HG03575 (cell line): ENCODE measurements around the gene SIRT3.

Experiments used
- ATAC-seq: cut with Tn5 transposase; IDR thresholded peaks from one replicate; pipeline ENCODE4 v1.9.1; 2021; ENCODE audit not compliant: unreplicated experiment, insufficient number of reproducible peaks, low FRiP score; ENCODE audit errors: extremely low read depth

Gene SIRT3

DNA sequence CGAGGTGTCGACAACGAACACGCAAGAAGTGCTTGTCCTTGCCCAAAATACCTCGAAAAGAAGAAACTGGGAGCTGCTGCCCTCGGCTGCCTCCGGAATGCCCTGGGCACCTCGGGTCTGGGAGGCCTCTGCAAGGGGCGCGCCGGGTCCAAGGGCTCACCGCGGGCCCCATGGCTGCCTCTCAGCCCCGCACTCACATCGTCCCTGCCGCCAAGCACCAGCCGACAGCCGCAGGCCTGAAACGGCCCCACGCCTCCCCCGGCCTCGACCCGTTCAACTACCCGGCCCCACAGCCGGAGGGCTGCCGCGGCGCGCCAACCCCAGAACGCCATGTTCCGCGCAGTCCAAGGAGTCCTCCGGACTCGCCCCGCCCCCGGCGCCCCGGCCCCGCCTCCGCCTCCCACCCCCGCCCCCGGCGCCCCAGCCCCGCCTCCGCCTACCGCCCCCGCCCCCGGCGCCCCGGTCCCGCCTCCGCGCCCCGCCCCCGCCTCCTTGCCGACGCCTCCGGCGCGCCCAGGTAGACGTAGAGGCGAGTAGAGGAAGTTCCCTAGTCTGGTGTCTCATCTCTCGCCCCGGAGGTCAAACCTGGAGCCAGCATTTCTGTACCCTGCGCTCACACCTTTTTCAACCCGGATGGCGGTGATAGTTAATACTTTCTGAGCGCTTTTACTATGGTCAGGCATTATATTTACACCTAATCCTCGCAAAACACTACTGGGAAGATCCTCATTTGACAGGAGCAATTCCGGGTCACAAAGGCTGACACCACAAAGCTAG lies at the start of gene SIRT3:
Gene SIRT3, minus strand, starts transcription at position 346 of the 777 bp plus-strand sequence. Its CDS starts 14 bp downstream, at position 332.
- no peak for ATAC-seq

DNA sequence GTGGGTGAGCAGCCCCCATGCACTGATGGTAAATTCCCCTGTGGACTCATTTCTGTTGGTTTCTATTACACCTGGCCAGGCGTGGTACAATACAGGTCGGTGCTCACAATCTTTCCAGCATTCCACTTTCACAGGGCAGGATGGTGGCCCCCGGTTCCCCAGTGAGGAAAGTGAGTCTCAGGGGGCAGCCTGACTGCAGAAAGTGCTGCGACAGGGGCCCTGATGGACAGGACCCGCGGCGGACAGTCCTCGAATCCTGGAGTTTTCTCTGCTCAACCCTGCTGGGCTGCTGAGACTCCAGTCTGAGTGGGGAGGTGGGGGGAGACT lies 49.7 kb upstream of the SIRT3 start:
- no peak for ATAC-seq

DNA sequence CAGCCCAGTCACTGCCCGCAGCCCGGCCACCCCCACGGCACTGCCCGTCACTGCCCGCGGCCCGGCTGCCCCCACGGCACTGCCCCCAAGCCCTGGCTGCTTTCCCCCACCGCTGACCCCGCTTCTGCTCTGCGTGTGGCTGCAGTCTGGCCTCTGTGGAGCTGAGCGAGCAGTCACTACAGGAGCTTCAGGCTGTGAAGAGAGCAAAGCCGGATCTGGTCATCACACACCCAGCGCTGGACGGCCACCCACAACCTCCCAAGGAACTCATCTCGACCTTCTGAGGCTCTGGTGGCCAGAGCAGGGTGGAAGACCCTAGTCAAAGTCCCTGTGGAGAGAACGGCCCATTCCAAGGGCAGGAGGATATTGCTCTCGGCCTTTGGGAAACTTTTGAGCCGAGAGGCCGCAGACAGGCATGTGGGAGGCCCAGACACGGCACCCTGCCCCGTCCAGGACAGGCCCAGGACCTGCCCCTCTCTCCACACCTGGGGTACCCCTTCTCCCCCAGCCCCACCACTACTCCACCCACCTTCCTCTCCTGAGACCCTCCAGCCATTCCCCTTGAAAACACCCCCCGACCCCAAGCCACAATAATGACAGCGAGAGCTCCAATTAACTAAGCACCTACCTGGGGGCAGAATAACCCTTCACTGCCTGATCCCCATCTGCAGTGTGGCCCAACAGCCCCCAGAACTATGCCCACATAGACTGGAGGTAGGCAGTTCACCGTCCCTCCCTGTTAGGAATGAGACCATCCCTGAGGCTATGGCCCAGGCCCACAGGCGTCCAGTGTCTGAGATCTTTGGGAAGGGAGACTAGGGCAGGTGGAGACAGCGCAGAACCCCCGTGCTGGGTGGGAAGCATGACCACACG lies 49.1 kb upstream of the SIRT3 start:
- ATAC-seq = no peak

DNA sequence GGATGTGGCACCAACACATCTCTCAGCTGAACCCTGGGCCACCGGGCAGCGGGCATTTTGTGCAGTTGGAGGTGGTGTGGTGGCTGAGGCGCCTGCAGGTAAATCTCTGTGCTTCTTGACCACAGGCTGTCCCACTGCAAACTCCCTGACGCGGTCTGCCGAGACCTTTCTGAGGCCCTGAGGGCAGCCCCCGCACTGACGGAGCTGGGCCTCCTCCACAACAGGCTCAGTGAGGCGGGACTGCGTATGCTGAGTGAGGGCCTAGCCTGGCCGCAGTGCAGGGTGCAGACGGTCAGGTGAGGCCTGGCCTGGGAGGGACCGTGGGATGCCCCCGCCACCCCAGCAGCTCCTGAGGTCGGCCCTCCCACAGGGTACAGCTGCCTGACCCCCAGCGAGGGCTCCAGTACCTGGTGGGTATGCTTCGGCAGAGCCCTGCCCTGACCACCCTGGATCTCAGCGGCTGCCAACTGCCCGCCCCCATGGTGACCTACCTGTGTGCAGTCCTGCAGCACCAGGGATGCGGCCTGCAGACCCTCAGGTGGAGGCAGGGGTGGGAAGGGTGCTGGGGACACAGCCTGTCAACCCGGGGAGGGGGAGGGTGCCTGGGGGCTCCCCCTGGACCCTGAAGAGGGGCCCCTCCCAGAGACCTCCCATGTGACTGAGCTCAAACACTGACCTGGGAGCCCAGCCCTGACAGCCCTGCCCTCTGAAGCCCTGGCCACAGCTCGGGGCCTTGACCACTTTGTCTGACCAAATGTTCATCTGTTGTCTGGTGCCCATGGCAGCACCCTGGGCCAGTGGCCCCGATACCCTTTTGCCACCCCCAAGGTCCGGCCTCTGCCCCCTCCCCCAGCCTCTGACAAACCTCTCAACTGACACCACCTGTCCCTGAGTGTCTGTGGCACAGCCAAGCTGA lies 48.2 kb upstream of the SIRT3 start:
- no peak for ATAC-seq

DNA sequence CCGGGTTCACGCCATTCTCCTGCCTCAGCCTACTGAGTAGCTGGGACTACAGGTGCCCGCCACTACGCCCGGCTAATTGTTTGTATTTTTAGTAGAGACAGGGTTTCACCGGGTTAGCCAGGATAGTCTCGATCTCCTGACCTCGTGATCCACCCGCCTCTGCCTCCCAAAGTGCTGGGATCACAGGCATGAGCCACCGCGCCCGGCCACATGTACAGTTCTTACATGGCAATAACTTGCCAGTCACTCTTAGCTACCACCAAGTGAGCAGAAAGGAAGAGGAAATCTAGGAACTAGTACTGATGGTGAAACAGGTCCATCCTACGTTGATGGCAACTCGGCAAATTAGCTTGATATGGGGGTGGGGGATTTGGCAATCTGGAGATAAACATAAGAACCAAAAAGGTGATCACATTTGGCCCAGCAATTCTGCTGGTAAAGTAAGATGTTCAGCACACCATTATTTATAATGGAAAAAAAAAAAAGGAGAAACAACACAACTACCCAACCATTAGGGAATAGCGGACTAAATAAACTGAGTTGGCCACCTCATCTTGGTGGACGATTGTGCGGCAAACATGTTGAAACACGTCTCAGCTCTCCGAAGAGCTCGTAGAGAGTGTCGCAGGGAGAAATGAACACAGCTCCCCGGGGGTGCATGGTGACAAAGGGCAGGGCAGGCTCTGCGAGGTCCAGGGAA lies 47.4 kb upstream of the SIRT3 start:
- no peak for ATAC-seq

DNA sequence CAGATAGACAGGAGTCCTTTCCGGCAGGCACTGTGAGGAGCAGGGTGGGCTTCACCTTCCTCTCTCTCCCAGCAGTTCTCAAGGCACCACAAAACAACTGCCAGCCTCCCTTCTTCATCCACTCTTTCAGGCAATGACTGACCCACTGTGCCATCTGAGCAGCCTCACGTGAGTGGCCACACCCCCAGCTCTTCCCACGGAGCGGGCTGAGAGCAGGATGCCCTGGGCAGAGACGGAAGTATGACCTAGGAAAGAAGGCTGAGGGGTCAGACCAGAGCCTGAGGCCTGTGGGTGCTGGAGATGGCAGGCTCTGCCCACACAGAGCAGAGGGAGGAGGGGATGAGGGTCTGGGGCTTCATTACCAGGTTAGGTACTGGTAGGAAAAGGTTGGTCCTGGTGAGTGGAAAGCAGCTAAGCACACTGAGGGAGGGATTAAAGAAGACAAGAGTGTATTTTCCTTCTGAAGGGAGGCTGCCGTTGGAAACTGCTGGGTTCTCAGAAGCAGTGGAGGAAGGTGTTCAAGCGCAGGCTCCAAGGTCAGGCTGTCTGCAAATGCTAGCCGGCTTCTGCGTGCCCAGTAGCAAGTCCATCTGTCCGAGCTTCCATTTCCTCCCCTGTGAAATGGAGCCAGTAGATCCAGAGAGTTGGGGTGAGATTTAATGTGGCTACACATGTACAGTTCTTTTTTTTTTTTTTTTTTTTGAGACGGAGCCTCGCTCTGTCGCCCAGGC lies 46.7 kb upstream of the SIRT3 start:
- ATAC-seq = no peak

DNA sequence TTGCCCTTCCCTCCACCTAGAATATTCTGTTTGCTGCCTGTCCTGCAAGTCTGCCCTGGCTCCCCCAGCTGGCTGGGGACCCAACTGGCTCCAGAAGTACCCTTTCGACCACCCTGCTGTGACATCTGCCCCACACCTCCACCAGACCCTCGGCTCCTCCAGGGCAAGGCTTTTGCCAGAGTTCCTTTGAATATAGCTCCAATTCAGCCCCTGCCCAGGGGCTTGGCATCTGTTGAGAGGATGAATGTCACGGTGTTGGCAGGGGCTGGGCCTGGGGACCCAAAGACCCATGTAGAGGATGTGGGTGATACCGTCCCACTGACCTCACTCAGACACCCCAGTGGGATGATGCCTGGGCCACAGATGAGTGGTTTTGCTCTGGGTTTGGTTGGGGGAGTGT lies 46.0 kb upstream of the SIRT3 start:
- no peak for ATAC-seq

DNA sequence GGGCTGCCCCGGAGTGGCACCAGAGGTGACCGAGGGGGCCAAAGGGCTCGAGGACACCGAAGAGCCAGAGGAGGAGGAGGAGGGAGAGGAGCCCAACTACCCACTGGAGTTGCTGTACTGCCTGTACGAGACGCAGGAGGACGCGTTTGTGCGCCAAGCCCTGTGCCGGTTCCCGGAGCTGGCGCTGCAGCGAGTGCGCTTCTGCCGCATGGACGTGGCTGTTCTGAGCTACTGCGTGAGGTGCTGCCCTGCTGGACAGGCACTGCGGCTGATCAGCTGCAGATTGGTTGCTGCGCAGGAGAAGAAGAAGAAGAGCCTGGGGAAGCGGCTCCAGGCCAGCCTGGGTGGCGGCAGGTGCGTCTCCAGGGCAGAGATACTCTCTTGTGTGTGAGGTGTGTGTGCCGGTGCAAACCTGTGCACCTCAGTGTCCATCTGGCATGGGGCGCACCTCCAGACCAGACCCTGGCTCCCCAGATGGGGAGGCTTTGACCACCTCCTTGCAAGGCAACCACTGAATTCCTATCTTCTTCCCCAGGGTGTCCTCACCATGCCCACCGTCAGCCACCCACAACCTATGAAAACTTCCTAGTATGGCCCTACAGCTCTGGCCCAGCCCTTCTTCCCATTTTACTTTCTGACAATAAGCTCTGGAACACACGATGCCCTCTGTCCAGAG lies 45.5 kb upstream of the SIRT3 start:
- ATAC-seq = no peak

DNA sequence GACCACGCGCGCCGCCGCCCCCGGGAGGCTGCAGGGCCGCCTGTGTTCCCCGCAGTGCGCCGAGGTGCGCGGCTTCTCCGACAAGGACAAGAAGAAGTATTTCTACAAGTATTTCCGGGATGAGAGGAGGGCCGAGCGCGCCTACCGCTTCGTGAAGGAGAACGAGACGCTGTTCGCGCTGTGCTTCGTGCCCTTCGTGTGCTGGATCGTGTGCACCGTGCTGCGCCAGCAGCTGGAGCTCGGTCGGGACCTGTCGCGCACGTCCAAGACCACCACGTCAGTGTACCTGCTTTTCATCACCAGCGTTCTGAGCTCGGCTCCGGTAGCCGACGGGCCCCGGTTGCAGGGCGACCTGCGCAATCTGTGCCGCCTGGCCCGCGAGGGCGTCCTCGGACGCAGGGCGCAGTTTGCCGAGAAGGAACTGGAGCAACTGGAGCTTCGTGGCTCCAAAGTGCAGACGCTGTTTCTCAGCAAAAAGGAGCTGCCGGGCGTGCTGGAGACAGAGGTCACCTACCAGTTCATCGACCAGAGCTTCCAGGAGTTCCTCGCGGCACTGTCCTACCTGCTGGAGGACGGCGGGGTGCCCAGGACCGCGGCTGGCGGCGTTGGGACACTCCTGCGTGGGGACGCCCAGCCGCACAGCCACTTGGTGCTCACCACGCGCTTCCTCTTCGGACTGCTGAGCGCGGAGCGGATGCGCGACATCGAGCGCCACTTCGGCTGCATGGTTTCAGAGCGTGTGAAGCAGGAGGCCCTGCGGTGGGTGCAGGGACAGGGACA lies 44.8 kb upstream of the SIRT3 start:
- ATAC-seq = no peak

DNA sequence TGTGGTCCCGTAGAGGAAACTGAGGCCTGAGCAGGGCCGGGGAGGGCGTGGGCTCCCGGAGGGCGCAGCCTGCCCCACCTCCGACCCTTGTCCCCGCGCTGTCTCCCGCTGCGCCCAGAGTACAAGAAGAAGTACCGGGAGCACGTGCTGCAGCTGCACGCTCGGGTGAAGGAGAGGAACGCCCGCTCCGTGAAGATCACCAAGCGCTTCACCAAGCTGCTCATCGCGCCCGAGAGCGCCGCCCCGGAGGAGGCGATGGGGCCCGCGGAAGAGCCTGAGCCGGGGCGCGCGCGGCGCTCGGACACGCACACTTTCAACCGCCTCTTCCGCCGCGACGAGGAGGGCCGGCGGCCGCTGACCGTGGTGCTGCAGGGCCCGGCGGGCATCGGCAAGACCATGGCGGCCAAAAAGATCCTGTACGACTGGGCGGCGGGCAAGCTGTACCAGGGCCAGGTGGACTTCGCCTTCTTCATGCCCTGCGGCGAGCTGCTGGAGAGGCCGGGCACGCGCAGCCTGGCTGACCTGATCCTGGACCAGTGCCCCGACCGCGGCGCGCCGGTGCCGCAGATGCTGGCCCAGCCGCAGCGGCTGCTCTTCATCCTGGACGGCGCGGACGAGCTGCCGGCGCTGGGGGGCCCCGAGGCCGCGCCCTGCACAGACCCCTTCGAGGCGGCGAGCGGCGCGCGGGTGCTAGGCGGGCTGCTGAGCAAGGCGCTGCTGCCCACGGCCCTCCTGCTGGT lies 44.0 kb upstream of the SIRT3 start:
- no peak for ATAC-seq

DNA sequence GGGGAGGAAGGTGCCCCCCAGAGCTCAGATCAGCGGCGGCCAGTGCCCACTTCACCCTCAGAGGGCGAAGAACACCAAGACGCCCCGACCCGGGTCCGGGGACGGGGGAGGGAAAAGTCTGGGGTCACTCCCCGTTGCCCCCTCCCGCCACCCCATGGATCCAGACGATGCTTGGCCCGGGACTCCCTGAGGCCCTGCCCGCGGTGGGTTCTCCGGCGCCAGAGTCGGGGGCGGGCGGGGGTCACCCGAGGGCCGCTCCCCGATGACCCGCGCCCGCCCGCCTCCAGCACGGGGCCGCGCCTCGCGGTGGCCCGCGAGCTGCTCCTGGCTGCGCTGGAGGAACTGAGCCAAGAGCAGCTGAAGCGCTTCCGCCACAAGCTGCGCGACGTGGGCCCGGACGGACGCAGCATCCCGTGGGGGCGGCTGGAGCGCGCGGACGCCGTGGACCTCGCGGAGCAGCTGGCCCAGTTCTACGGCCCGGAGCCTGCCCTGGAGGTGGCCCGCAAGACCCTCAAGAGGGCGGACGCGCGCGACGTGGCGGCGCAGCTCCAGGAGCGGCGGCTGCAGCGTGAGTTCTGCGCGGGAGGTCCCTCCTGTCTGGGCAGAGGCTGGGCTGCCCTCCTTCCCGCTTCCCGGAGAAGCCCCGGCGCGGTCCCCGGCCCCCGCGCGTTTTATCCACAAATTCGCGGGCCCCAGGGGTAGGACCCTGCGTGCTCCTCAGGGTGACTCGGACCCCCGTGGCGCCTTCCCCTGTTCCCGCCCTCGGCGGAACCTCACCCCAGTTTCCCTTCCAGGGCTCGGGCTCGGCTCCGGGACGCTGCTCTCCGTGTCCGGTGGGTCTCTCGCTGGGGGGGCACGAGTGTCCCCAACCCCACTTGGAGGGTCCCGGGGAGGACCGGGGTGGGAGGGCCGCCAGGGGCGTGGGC lies 43.2 kb upstream of the SIRT3 start:
- ATAC-seq = no peak

DNA sequence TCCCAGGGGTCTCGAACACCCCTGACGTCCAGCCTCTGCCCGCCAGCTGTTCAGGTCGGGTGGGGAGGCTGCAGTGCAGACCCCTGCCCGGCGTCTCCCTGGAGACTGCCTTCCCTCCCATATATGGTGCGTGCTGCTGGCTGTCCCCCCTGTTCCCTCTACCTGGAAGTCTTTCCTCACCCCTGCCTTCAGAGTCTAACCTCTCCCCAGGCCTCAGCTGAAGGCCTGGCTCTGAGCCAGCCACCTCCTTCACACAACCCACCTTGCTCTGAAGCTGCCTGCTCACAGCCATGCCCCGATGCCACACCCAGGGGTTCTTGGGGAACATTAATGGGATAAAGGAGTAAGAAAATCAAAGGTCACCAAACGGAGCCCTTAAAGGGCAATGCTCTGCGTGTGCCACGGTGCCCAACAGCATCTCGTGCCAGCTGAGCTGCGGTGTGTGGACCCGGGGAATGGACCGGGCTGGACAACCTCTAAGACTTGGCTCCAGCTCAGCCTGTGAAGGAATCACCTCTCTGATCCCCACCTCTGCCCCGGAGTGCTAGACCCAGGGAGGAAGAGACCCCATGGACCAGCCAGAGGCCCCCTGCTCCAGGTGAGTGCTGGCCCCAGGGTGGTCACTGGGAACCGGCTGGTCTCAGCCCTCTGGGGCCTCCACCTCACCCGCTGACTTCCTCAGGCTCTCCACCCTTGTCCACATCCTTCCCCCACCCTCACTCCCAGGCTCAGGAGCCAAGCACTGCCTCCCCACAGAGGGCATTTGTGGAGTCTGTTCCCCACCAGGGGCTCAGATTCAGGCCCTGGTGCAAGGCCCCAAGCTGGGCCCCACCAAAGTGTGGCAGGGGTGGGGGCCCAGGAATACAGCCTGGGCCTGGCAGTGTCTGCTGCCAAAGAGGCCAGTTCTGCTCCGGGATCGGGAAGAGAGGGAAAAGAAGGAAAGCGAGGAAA lies 42.1 kb upstream of the SIRT3 start, which contains the start of gene NLRP6:
Gene NLRP6, plus strand, starts transcription at position 407 of the 951 bp plus-strand sequence. Its CDS starts 163 bp downstream, at position 570.
- no peak for ATAC-seq

DNA sequence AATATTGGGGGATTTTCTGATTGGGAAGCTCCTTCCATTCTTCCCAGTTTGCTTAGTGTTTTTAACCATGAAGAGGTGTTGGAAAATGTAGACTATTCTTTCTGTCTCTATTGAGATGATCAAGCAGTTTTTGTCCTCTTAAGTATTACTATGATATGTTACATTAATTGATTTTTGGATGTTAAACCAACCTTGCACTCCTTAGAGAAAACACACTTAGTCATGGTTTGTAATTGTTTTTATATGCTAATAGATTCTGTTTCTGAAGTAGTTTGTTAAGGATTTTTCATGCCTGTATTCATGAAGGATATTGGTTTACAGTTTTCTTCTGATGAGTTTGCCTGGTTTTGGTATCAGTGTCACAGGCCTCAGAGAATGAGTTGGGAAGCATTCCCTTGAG lies 40.1 kb upstream of the SIRT3 start:
- no peak for ATAC-seq

DNA sequence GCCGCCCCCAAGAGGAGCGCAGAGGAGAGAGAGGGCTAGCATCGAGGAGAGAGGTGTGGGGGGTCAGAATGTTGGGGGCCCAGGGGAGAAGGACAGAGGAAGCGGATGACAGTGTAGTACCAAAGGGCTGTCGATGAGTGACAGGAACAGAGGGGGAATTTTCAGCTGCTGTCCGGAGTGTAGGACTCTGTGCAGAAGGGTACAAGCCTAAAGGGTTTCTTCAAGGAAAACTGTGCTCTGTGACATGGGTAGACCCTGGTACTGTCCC lies 36.7 kb upstream of the SIRT3 start:
- no peak for ATAC-seq
